ENCODE results near the gene CRTAC1.
"Not testable (repeated sequence)": the region's sequence is repeated elsewhere in the genome, so short reads cannot be mapped to it uniquely, and the experiment has no call there.

Gene CRTAC1

GRCh38 chr10:97842656-97843280, 187.7 kb downstream of the CRTAC1 start:
- H3K36me3 ChIP-seq (ENCODE audit: control insufficient read depth in 1 of 2, insufficient read depth in 2 of 2, low read depth in 1 of 2, low read length in 2 of 2) = no peaks in the 10 kb centered on the region
- no peaks in the 10 kb centered on the region for H3K9me3 ChIP-seq (ENCODE audit: control insufficient read depth, low read length)
- H2AK5ac ChIP-seq (ENCODE audit: low read length, severe bottlenecking) = no peak overlapping the region
- H4K8ac ChIP-seq (ENCODE audit: low read length) = no peak overlapping the region
- H3K27me3 ChIP-seq (ENCODE audit: control insufficient read depth in 1 of 2, insufficient read depth in 1 of 2, low read length in 2 of 2) = peaks cover 12 to 32% of the 10 kb centered on the region in 2 experiments
- H3K4ac ChIP-seq (ENCODE audit: low read depth in 1 of 2, low read length in 2 of 2) = no peak overlapping the region
- no peak overlapping the region for H2BK120ac ChIP-seq (ENCODE audit: low read depth, low read length)
- no peaks in the 10 kb centered on the region for H3K79me1 ChIP-seq (replicated peaks; ENCODE audit: low read length, poor library complexity, severe bottlenecking)
- no peak overlapping the region for H2BK12ac ChIP-seq (ENCODE audit: low read length in 2 of 2)
- no peak overlapping the region for H3K4me2 ChIP-seq (ENCODE audit: low read length, poor library complexity, severe bottlenecking)
- no peak overlapping the region for H4K91ac ChIP-seq (ENCODE audit: low read length)
- peaks cover 6% of the 10 kb centered on the region for H3K4me1 ChIP-seq (ENCODE audit: control insufficient read depth, insufficient read depth, low read depth, low read length)
- H3K23ac ChIP-seq (ENCODE audit: low read length in 2 of 2) = no peak overlapping the region
- no peak overlapping the region for H3K14ac ChIP-seq (ENCODE audit: low read length in 2 of 2)
- no peak overlapping the region for H2AFZ ChIP-seq (ENCODE audit: low read depth, low read length)
- no peak overlapping the region for H2BK15ac ChIP-seq (ENCODE audit: low read depth, poor library complexity, severe bottlenecking)
- no peak overlapping the region for H3K4me3 ChIP-seq (ENCODE audit: insufficient read depth in 1 of 2, low read depth in 1 of 2, low read length in 2 of 2)
- H3K9ac ChIP-seq (ENCODE audit: low read length) = no peak overlapping the region
- DNase-seq = no peak
- no peak overlapping the region for H2BK5ac ChIP-seq (ENCODE audit: low read depth, low read length, poor library complexity, severe bottlenecking)
- 81% methylated on average over 7 of the region's 7 CpGs for WGBS
- no peak overlapping the region for H3K27ac ChIP-seq (ENCODE audit: low read length, poor library complexity, severe bottlenecking)
- no peak overlapping the region for H3K18ac ChIP-seq (ENCODE audit: low read depth in 1 of 2, low read length in 2 of 2)

GRCh38 chr10:97842114-97842513, 188.3 kb downstream of the CRTAC1 start:
- not testable (repeated sequence) for H3K9me3 ChIP-seq (ENCODE audit: control insufficient read depth, low read length); H3K14ac ChIP-seq (ENCODE audit: low read length in 2 of 2); DNase-seq; H3K36me3 ChIP-seq (ENCODE audit: control insufficient read depth in 1 of 2, insufficient read depth in 2 of 2, low read depth in 1 of 2, low read length in 2 of 2); H2BK15ac ChIP-seq (ENCODE audit: low read depth, poor library complexity, severe bottlenecking); H3K4me1 ChIP-seq (ENCODE audit: control insufficient read depth, insufficient read depth, low read depth, low read length); H3K4me3 ChIP-seq (ENCODE audit: insufficient read depth in 1 of 2, low read depth in 1 of 2, low read length in 2 of 2); H3K4me2 ChIP-seq (ENCODE audit: low read length, poor library complexity, severe bottlenecking); H2AK5ac ChIP-seq (ENCODE audit: low read length, severe bottlenecking); H2AFZ ChIP-seq (ENCODE audit: low read depth, low read length); H4K8ac ChIP-seq (ENCODE audit: low read length); H3K4ac ChIP-seq (ENCODE audit: low read depth in 1 of 2, low read length in 2 of 2); H3K27ac ChIP-seq (ENCODE audit: low read length, poor library complexity, severe bottlenecking); H3K23ac ChIP-seq (ENCODE audit: low read length in 2 of 2); H2BK120ac ChIP-seq (ENCODE audit: low read depth, low read length); H3K9ac ChIP-seq (ENCODE audit: low read length); H4K91ac ChIP-seq (ENCODE audit: low read length); H2BK12ac ChIP-seq (ENCODE audit: low read length in 2 of 2); H2BK5ac ChIP-seq (ENCODE audit: low read depth, low read length, poor library complexity, severe bottlenecking); H3K79me1 ChIP-seq (replicated peaks; ENCODE audit: low read length, poor library complexity, severe bottlenecking); H3K18ac ChIP-seq (ENCODE audit: low read depth in 1 of 2, low read length in 2 of 2)
- H3K27me3 ChIP-seq (ENCODE audit: control insufficient read depth in 1 of 2, insufficient read depth in 1 of 2, low read length in 2 of 2) = peaks cover 12 to 32% of the 10 kb centered on the region in 2 experiments
- WGBS = no CpG with 5 or more reads among the region's 3 CpGs

GRCh38 chr10:97841166-97841565, 189.3 kb downstream of the CRTAC1 start:
- not testable (repeated sequence) for H4K8ac ChIP-seq (ENCODE audit: low read length); H3K23ac ChIP-seq (ENCODE audit: low read length in 2 of 2); H3K27ac ChIP-seq (ENCODE audit: low read length, poor library complexity, severe bottlenecking); H3K4me1 ChIP-seq (ENCODE audit: control insufficient read depth, insufficient read depth, low read depth, low read length); H2BK120ac ChIP-seq (ENCODE audit: low read depth, low read length); H3K36me3 ChIP-seq (ENCODE audit: control insufficient read depth in 1 of 2, insufficient read depth in 2 of 2, low read depth in 1 of 2, low read length in 2 of 2); H2AFZ ChIP-seq (ENCODE audit: low read depth, low read length); H3K18ac ChIP-seq (ENCODE audit: low read depth in 1 of 2, low read length in 2 of 2); H2AK5ac ChIP-seq (ENCODE audit: low read length, severe bottlenecking); H3K14ac ChIP-seq (ENCODE audit: low read length in 2 of 2); H3K9me3 ChIP-seq (ENCODE audit: control insufficient read depth, low read length); H2BK12ac ChIP-seq (ENCODE audit: low read length in 2 of 2); H3K79me1 ChIP-seq (replicated peaks; ENCODE audit: low read length, poor library complexity, severe bottlenecking); H4K91ac ChIP-seq (ENCODE audit: low read length); H3K4me2 ChIP-seq (ENCODE audit: low read length, poor library complexity, severe bottlenecking); H3K4ac ChIP-seq (ENCODE audit: low read depth in 1 of 2, low read length in 2 of 2); H3K9ac ChIP-seq (ENCODE audit: low read length); DNase-seq; H2BK15ac ChIP-seq (ENCODE audit: low read depth, poor library complexity, severe bottlenecking); H2BK5ac ChIP-seq (ENCODE audit: low read depth, low read length, poor library complexity, severe bottlenecking); H3K4me3 ChIP-seq (ENCODE audit: insufficient read depth in 1 of 2, low read depth in 1 of 2, low read length in 2 of 2)
- WGBS = 92% methylated on average over 6 of the region's 22 CpGs
- peaks cover 4 to 31% of the 10 kb centered on the region in 2 experiments for H3K27me3 ChIP-seq (ENCODE audit: control insufficient read depth in 1 of 2, insufficient read depth in 1 of 2, low read length in 2 of 2)

- Histone ChIP-seq H3K9me3 (ENCODE audit: control insufficient read depth, low read length) (peaks cover 6% of the 10 kb centered on the region), H4K91ac (ENCODE audit: low read length) (no peak overlapping the region), H3K4me1 (ENCODE audit: control insufficient read depth, insufficient read depth, low read depth, low read length) (peaks cover 6% of the 10 kb centered on the region), H2BK15ac (ENCODE audit: low read depth, poor library complexity, severe bottlenecking) (no peak overlapping the region), H3K4me3 (ENCODE audit: insufficient read depth in 1 of 2, low read depth in 1 of 2, low read length in 2 of 2) (no peak overlapping the region), H3K27ac (ENCODE audit: low read length, poor library complexity, severe bottlenecking) (no peak overlapping the region), H3K4me2 (ENCODE audit: low read length, poor library complexity, severe bottlenecking) (no peak overlapping the region), H3K27me3 (ENCODE audit: control insufficient read depth in 1 of 2, insufficient read depth in 1 of 2, low read length in 2 of 2) (peaks cover 16 to 17% of the 10 kb centered on the region in 2 experiments), H2BK120ac (ENCODE audit: low read depth, low read length) (no peak overlapping the region), H3K79me1 (replicated peaks; ENCODE audit: low read length, poor library complexity, severe bottlenecking) (no peaks in the 10 kb centered on the region), H4K8ac (ENCODE audit: low read length) (no peak overlapping the region), H2BK12ac (ENCODE audit: low read length in 2 of 2) (no peak overlapping the region), H2AFZ (ENCODE audit: low read depth, low read length) (no peak overlapping the region), H3K23ac (ENCODE audit: low read length in 2 of 2) (no peak overlapping the region), H3K4ac (ENCODE audit: low read depth in 1 of 2, low read length in 2 of 2) (no peak overlapping the region), H3K14ac (ENCODE audit: low read length in 2 of 2) (no peak overlapping the region), H3K36me3 (ENCODE audit: control insufficient read depth in 1 of 2, insufficient read depth in 2 of 2, low read depth in 1 of 2, low read length in 2 of 2) (no peaks in the 10 kb centered on the region), H3K9ac (ENCODE audit: low read length) (no peak overlapping the region), H2AK5ac (ENCODE audit: low read length, severe bottlenecking) (no peak overlapping the region), H3K18ac (ENCODE audit: low read depth in 1 of 2, low read length in 2 of 2) (no peak overlapping the region), H2BK5ac (ENCODE audit: low read depth, low read length, poor library complexity, severe bottlenecking) (no peak overlapping the region)
- no peak for DNase-seq
- 72% methylated on average over 3 of the region's 3 CpGs for WGBS
These were observed 192.3 kb downstream of the CRTAC1 start for GRCh38 chr10:97838091-97838490.

Measured in mesenchymal stem cell (in vitro differentiated cells and primary cell).